ENCODE data around the gene OR52N5.

OR52N5 gene

GRCh38 chr11:5727691-5728090, 55.5 kb downstream of the OR52N5 start:
- no peak overlapping the region for H3K27ac ChIP-seq
- no peak for DNase-seq (ENCODE audit: low read depth, low spot score)

DNA sequence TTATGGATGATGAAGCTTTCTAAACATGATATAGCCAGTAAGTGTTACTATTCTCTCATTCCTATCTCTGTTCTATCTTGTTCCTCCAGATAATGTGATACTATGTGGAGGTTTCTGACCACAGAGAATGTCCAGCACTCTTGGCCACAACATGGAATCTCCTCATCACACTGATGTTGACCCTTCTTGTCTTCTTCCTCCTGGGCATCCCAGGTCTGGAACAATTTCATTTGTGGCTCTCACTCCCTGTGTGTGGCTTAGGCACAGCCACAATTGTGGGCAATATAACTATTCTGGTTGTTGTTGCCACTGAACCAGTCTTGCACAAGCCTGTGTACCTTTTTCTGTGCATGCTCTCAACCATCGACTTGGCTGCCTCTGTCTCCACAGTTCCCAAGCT, 56.8 kb downstream of the OR52N5 start:
- H3K27ac ChIP-seq, result no peak overlapping the region
- no peak for DNase-seq (ENCODE audit: low read depth, low spot score)
